Spleen (tissue), 11 donors: ENCODE data around the gene CGAS. TPM values are rescaled to one million over a fixed set of nuclear protein-coding genes. Genes with fewer than 3 reads are reported as not detected.

Source experiments
- DNase-seq: peaks from one replicate; pipeline ENCODE4 v3.0.0-alpha.2; 2020
- H3K27ac ChIP-seq, 8 donors: fragments of 200-600 bp; sonication (generic) in 7 of 8; 1 replicate in 4 of 8; 2 replicates in 4 of 8; pipeline versions ENCODE4 v1.5.0 to v1.8.0; 2016 to 2021; ENCODE audit warnings: inconsistent platforms in 4 of 8, mild to moderate bottlenecking in 4 of 8, moderate library complexity in 1 of 8
- H3K27me3 ChIP-seq, 7 donors: fragments of 200-600 bp; sonication (generic) in 6 of 7; replicated peaks in 1 of 7; 1 replicate in 4 of 7; 2 replicates in 3 of 7; pipeline versions ENCODE4 v1.5.0 to v1.8.0; 2016 to 2021; ENCODE audit warnings: inconsistent platforms in 3 of 7, mild to moderate bottlenecking in 1 of 7
- H3K36me3 ChIP-seq, 6 donors: fragments of 200-600 bp; sonication (generic) in 5 of 6; 1 replicate in 4 of 6; 2 replicates in 2 of 6; pipeline versions ENCODE4 v1.5.0 to v1.8.0; 2016 to 2021; ENCODE audit warnings: inconsistent platforms in 2 of 6
- H3K4me1 ChIP-seq, 6 donors: fragments of 200-600 bp; sonication (generic) in 5 of 6; 1 replicate in 3 of 6; 2 replicates in 3 of 6; pipeline versions ENCODE4 v1.5.0 to v1.8.0; 2016 to 2021; ENCODE audit warnings: inconsistent platforms in 3 of 6
- H3K4me3 ChIP-seq, 8 donors: fragments of 200-600 bp; sonication (generic) in 7 of 8; 1 replicate in 4 of 8; 2 replicates in 4 of 8; pipeline versions ENCODE4 v1.5.0 to v1.8.0; 2016 to 2021; ENCODE audit warnings: inconsistent platforms in 4 of 8, mild to moderate bottlenecking in 4 of 8, moderate library complexity in 2 of 8
- H3K9me3 ChIP-seq, 8 donors: fragments of 200-600 bp; sonication (generic) in 7 of 8; 1 replicate in 4 of 8; 2 replicates in 4 of 8; pipeline versions ENCODE4 v1.5.0 to v1.8.0; 2016 to 2021; ENCODE audit warnings: inconsistent platforms in 4 of 8
- POLR2A ChIP-seq, 3 donors: fragments of 450-650 bp; IDR thresholded peaks; one replicate each; pipeline ENCODE4 v1.5.1; 2017; ENCODE audit warnings: antibody characterized with exemption in 3 of 3, mild to moderate bottlenecking in 1 of 3
- POLR2AphosphoS5 ChIP-seq, 3 donors: sonication (generic); formaldehyde crosslinking; IDR thresholded peaks; one replicate each; pipeline ENCODE4 v1.5.1; 2017; ENCODE audit warnings: antibody characterized with exemption in 3 of 3
- WGBS, 5 donors: extraction: QIAGEN DNeasy Blood & Tissue Kit in 3 of 5; methylation state at CpG; one replicate each; pipeline versions ENCODE4 v1.1.5 to v1.1.7; 2013 to 2018; 5-methylcytosine and 5-hydroxymethylcytosine counted together
- intact Hi-C: fragments of 100-400 bp; cut with DNase I; formaldehyde crosslinking; loops from one replicate; pipeline ENCODE4 v1.15.0; 2023; ENCODE audit warnings: low total_unique reads
- polyA plus RNA-seq, 3 donors: library from polyadenylated mRNA; stranded (reverse); fragments of 200-250 nt; gene quantifications; one replicate each; pipeline ENCODE4 v1.2.1, GENCODE V29; 2013
- total RNA-seq, 7 donors: library from RNA; depleted of rRNA in 3 of 7; stranded (reverse); fragments of >200 nt in 3 of 7; fragmentation: NEBNext Ultra II Directional in 4 of 7; extraction: Animal tissue kit (Norgen Biotek cat#: 25700) in 4 of 7; gene quantifications; one replicate each; pipeline versions ENCODE4 v1.1.0 to v1.2.1, GENCODE V29; 2016 to 2021
- TF ChIP-seq, protein P1 (sequence below), 11 experiments: fragments of 200-600 bp in 7 of 11; fragments of 450-650 bp in 4 of 11; sonication (generic) in 4 of 11; IDR thresholded peaks in 8 of 11; conservative IDR thresholded peaks in 3 of 11; 1 replicate in 7 of 11; 2 replicates in 4 of 11; pipeline versions ENCODE4 v1.4.0 to v1.8.0; 2016 to 2021; ENCODE audit warnings: antibody characterized with exemption in 11 of 11, inconsistent platforms in 4 of 11, mild to moderate bottlenecking in 1 of 11
- donor health status: healthy with polysubstance abuse.
- donor health status: DM: no; HTN: no; CAD: no; lungs with moderate emphysema.
- donor health status: DM: no; HTN: no; CAD: no.
- donor health status: Bipolar disorder and iron deficiency.
- donor health status: healthy.
- donor health status: DM: no; HTN: no; CAD: no.
- donor health status: DM: yes; HTN: yes; CAD: no.

CGAS gene
- total and polyA plus RNA-seq, 10 donors: 3.2 to 24.3 (median 17.7) TPM

DNA sequence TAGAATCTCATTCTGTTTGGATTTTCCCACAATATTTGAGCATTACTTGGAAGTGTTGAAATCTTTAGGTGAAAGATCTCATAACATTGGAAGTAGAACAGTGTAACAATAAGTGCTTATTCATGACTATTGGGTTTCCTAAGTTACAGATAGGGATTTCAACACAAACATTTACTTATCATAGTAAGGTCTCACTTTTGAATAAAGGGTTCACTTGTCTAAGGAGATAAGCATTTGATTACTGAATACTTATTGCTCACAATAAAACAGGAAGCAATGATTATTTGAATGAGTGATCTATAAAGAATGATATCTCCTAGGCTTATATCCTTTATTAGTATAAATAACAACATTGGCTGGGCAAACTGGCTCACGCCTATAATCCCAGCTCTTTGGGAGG, 42.7 kb downstream of the CGAS start:
- Histone ChIP-seq H3K4me3 (no peak overlapping the region), H3K27ac (no peak overlapping the region), H3K27me3 (no peaks in the 10 kb centered on the region), H3K4me1 (no peaks in the 10 kb centered on the region), H3K9me3 (no peaks in the 10 kb centered on the region), H3K36me3 (peaks cover 0 to 1% (median 0%) of the 10 kb centered on the region in 6 donors)
- intact Hi-C loops: no loop called here
- WGBS, 5 donors: 90 to 100% (median 100%) methylated on average over 1 of the region's 1 CpG
- TF ChIP-seq POLR2AphosphoS5 (IDR thresholded peaks at IDR 0.05) (no peak), POLR2A (IDR thresholded peaks at IDR 0.05) (no peak)
- TF ChIP-seq, protein P1, sequence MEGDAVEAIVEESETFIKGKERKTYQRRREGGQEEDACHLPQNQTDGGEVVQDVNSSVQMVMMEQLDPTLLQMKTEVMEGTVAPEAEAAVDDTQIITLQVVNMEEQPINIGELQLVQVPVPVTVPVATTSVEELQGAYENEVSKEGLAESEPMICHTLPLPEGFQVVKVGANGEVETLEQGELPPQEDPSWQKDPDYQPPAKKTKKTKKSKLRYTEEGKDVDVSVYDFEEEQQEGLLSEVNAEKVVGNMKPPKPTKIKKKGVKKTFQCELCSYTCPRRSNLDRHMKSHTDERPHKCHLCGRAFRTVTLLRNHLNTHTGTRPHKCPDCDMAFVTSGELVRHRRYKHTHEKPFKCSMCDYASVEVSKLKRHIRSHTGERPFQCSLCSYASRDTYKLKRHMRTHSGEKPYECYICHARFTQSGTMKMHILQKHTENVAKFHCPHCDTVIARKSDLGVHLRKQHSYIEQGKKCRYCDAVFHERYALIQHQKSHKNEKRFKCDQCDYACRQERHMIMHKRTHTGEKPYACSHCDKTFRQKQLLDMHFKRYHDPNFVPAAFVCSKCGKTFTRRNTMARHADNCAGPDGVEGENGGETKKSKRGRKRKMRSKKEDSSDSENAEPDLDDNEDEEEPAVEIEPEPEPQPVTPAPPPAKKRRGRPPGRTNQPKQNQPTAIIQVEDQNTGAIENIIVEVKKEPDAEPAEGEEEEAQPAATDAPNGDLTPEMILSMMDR (IDR thresholded peaks at IDR 0.05 in 8 of 11, conservative IDR thresholded peaks at IDR 0.05 in 3 of 11): no peak
- no peak for DNase-seq

DNA sequence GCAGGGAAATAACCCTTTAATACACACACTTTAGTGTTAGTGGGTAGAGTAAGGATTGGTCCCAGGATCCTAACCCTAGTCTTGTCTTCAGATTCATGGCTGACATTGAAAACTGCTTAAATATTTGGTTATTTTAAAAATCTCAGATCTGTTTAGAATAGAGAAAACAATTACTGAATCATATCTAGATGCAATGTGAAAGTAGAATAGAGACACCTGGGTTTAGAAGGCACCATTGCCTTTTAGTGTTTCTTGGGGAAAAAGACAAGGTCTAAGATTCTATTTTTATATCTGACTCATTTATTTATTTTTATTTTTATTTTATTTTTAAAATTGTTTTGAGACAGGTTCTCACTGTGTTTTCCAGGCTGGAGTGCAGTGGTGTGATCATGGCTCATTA, 51.4 kb downstream of the CGAS start:
- Histone ChIP-seq H3K27me3 (no peaks in the 10 kb centered on the region), H3K27ac (no peak overlapping the region), H3K4me1 (no peaks in the 10 kb centered on the region), H3K4me3 (no peak overlapping the region), H3K36me3 (no peaks in the 10 kb centered on the region), H3K9me3 (no peaks in the 10 kb centered on the region)
- no peak for DNase-seq
- TF ChIP-seq POLR2A (IDR thresholded peaks at IDR 0.05): no peak
- TF ChIP-seq, protein P1 (IDR thresholded peaks at IDR 0.05 in 8 of 11, conservative IDR thresholded peaks at IDR 0.05 in 3 of 11): no peak
- TF ChIP-seq POLR2AphosphoS5 (IDR thresholded peaks at IDR 0.05): no peak
- intact Hi-C loops: no loop called here

DNA sequence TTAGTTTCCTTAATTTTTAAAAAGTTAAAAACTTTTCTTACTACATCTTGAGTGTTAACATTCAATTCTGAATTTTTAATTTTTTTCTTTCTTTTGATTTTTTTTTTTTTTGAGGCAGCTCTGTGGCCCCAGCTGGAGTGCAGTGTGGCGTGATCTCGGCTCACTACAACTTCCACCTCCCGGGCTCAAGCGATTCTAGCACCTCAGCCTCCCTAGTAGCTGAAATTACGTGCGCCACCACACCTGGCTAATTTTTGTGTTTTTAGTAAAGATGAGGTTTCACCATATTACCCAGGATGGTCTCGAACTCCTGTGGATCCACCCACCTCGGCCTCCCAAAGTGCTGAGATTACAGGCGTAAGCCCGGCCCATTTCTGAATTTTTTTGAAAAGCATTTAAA, 56.2 kb downstream of the CGAS start:
- no peaks in the 10 kb centered on the region for H3K9me3 ChIP-seq
- 89 to 96% (median 93%) methylated on average over 10 of the region's 10 CpGs for WGBS, 5 donors
- no peak overlapping the region for H3K27ac ChIP-seq
- intact Hi-C loops: no loop called here
- H3K27me3 ChIP-seq: no peaks in the 10 kb centered on the region
- DNase-seq: no peak
- H3K4me3 ChIP-seq: no peak overlapping the region
- TF ChIP-seq, protein P1 (IDR thresholded peaks at IDR 0.05 in 8 of 11, conservative IDR thresholded peaks at IDR 0.05 in 3 of 11): no peak
- TF ChIP-seq POLR2AphosphoS5 (IDR thresholded peaks at IDR 0.05): no peak
- H3K36me3 ChIP-seq: no peaks in the 10 kb centered on the region
- H3K4me1 ChIP-seq: no peaks in the 10 kb centered on the region

DNA sequence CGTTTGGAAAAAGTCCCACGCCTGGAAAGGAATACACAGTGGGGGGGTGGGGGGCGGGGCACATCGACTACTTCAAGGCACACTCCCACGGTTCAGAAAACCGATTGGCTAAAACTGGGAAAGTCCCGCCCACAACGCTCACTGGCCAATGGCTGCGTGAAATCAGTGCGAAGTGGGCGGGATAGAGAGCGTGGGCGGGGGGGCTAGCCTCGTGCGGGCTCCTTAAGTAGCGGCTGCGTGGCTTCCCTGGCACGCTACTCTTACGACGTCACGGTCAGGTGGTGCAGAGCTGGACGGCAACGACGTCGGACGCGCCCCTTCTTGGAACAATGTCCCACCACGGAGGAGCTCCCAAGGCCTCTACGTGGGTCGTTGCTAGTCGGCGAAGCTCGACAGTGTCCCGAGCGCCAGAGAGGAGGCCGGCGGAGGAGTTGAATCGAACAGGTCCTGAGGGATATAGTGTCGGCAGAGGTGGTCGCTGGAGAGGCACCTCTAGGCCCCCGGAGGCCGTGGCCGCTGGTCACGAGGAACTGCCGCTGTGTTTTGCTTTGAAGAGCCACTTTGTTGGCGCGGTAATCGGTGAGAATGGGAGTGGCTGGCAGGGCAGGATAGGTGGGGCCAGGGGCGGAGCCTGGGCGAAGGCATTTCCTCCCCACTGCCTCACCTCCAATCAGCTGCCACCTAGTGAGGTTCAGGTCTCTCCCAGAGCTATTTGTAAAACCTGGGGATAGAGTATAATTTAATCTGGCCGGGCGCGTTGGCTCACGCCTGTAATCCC, 57.3 kb downstream of the CGAS start, which contains the start of gene DDX43:
DDX43 (plus strand) TSS at position 252 of the 778 bp plus-strand sequence; CDS start at position 330, 78 bp downstream.
- WGBS, 5 donors: 72 to 83% (median 79%) methylated on average over 52 to 54 of the region's 54 CpGs
- DNase-seq: peak; percentile 84
- TF ChIP-seq POLR2A (IDR thresholded peaks at IDR 0.05) (no peak), POLR2AphosphoS5 (IDR thresholded peaks at IDR 0.05) (peak in 1 of 3 donors; percentile 73)
- TF ChIP-seq, protein P1 (IDR thresholded peaks at IDR 0.05 in 8 of 11, conservative IDR thresholded peaks at IDR 0.05 in 3 of 11): no peak
- Histone ChIP-seq H3K27ac (peak within 1 kb of the TSS in 5 of 8 donors; percentile 38 to 79 (median 71)), H3K27me3 (no peaks in the 10 kb centered on the region), H3K9me3 (no peaks in the 10 kb centered on the region), H3K36me3 (no peaks in the 10 kb centered on the region), H3K4me1 (peaks cover 0 to 3% (median 0%) of the 10 kb centered on the region in 6 donors), H3K4me3 (peak within 1 kb of the TSS in 4 of 8 donors; percentile 19 to 48 (median 24))
- intact Hi-C loops: no loop called here
